Mesenchymal stem cell (in vitro differentiated cells and primary cell): ENCODE results near the gene DDX56.

ENCODE experiments used
- DNase-seq: peaks from one replicate; pipeline ENCODE4 v3.0.0-alpha.2; 2013
- H2AFZ ChIP-seq: one replicate; pipeline ENCODE4 v1.6.1; 2013; ENCODE audit warnings: low read depth, mild to moderate bottlenecking, control low read depth, inconsistent platforms, low read length, moderate library complexity
- H2AK5ac ChIP-seq: 2 replicates; pipeline ENCODE4 v1.6.1; 2013; ENCODE audit warnings: low read length, moderate library complexity, mild to moderate bottlenecking, inconsistent platforms; ENCODE audit not compliant: severe bottlenecking
- H2BK120ac ChIP-seq: one replicate; pipeline ENCODE4 v1.6.1; 2013; ENCODE audit warnings: low read depth, mild to moderate bottlenecking, inconsistent platforms, low read length, moderate library complexity
- H2BK12ac ChIP-seq, 2 experiments: one replicate each; pipeline ENCODE4 v1.6.1; 2013; ENCODE audit warnings: inconsistent platforms in 2 of 2, low read length in 2 of 2, mild to moderate bottlenecking in 2 of 2, moderate library complexity in 2 of 2, control low read depth in 1 of 2
- H2BK15ac ChIP-seq: one replicate; pipeline ENCODE4 v1.6.1; 2013; ENCODE audit warnings: mild to moderate bottlenecking, low read depth, inconsistent platforms; ENCODE audit not compliant: poor library complexity, severe bottlenecking
- H2BK5ac ChIP-seq: 2 replicates; pipeline ENCODE4 v1.6.1; 2013; ENCODE audit warnings: low read depth, mild to moderate bottlenecking, low read length, control low read depth, inconsistent platforms; ENCODE audit not compliant: poor library complexity, severe bottlenecking
- H3K14ac ChIP-seq, 2 experiments: one replicate each; pipeline ENCODE4 v1.6.1; 2013; ENCODE audit warnings: inconsistent platforms in 2 of 2, low read length in 2 of 2, control low read depth in 1 of 2, mild to moderate bottlenecking in 1 of 2, moderate library complexity in 1 of 2
- H3K18ac ChIP-seq, 2 experiments: one replicate each; pipeline ENCODE4 v1.6.1; 2013; ENCODE audit warnings: inconsistent platforms in 2 of 2, low read length in 2 of 2, control low read depth in 1 of 2, low read depth in 1 of 2, mild to moderate bottlenecking in 1 of 2
- H3K23ac ChIP-seq, 2 experiments: one replicate each; pipeline ENCODE4 v1.6.1; 2013; ENCODE audit warnings: inconsistent platforms in 2 of 2, low read length in 2 of 2, mild to moderate bottlenecking in 2 of 2, moderate library complexity in 2 of 2, control low read depth in 1 of 2
- H3K27ac ChIP-seq: 2 replicates; pipeline ENCODE4 v1.5.1; 2013; ENCODE audit warnings: mild to moderate bottlenecking, moderate library complexity, low read length, control low read depth, inconsistent platforms; ENCODE audit not compliant: poor library complexity, severe bottlenecking
- H3K27me3 ChIP-seq, 2 experiments: 2 replicates each; pipeline versions ENCODE4 v1.6.1 to v1.7.0; 2013; ENCODE audit warnings: low read length in 2 of 2, mild to moderate bottlenecking in 2 of 2, moderate library complexity in 2 of 2, control low read depth in 1 of 2, inconsistent platforms in 1 of 2; ENCODE audit not compliant: control insufficient read depth in 1 of 2, insufficient read depth in 1 of 2
- H3K36me3 ChIP-seq, 2 experiments: 2 replicates each; pipeline versions ENCODE4 v1.6.1 to v1.7.0; 2013; ENCODE audit warnings: low read length in 2 of 2, control low read depth in 1 of 2, inconsistent platforms in 1 of 2, low read depth in 1 of 2, mild to moderate bottlenecking in 1 of 2; ENCODE audit not compliant: insufficient read depth in 2 of 2, control insufficient read depth in 1 of 2
- H3K4ac ChIP-seq, 2 experiments: one replicate each; pipeline ENCODE4 v1.6.1; 2013; ENCODE audit warnings: inconsistent platforms in 2 of 2, low read length in 2 of 2, mild to moderate bottlenecking in 2 of 2, moderate library complexity in 2 of 2, control low read depth in 1 of 2, low read depth in 1 of 2
- H3K4me1 ChIP-seq: 2 replicates; pipeline ENCODE4 v1.6.1; 2013; ENCODE audit warnings: low read depth, low read length, control low read depth; ENCODE audit not compliant: control insufficient read depth, insufficient read depth
- H3K4me2 ChIP-seq: 2 replicates; pipeline ENCODE4 v1.6.1; 2013; ENCODE audit warnings: low read length, mild to moderate bottlenecking, inconsistent platforms; ENCODE audit not compliant: poor library complexity, severe bottlenecking
- H3K4me3 ChIP-seq, 2 experiments: 2 replicates each; pipeline versions ENCODE4 v1.5.1 to v1.7.0; 2013; ENCODE audit warnings: low read length in 2 of 2, mild to moderate bottlenecking in 2 of 2, control low read depth in 1 of 2, low read depth in 1 of 2; ENCODE audit not compliant: insufficient read depth in 1 of 2
- H3K79me1 ChIP-seq: replicated peaks from 2 replicates; pipeline ENCODE4 v1.6.1; 2013; ENCODE audit warnings: mild to moderate bottlenecking, control low read depth, low read length, inconsistent platforms; ENCODE audit not compliant: poor library complexity, severe bottlenecking
- H3K9ac ChIP-seq: 2 replicates; pipeline ENCODE4 v1.7.0; 2013; ENCODE audit warnings: mild to moderate bottlenecking, low read length, moderate library complexity
- H3K9me3 ChIP-seq: 2 replicates; pipeline ENCODE4 v1.7.0; 2013; ENCODE audit warnings: mild to moderate bottlenecking, low read length; ENCODE audit not compliant: control insufficient read depth
- H4K8ac ChIP-seq: one replicate; pipeline ENCODE4 v1.6.1; 2013; ENCODE audit warnings: inconsistent platforms, mild to moderate bottlenecking, low read length, moderate library complexity
- H4K91ac ChIP-seq: one replicate; pipeline ENCODE4 v1.6.1; 2013; ENCODE audit warnings: mild to moderate bottlenecking, low read length, inconsistent platforms
- WGBS: methylation state at CpG from one replicate; pipeline ENCODE4 v1.1.7; 2013; ENCODE audit warnings: mixed read lengths; 5-methylcytosine and 5-hydroxymethylcytosine counted together

Gene DDX56

GRCh38 chr7:44517175-44517574 is 56.5 kb downstream of the DDX56 start:
- Histone ChIP-seq H3K18ac (no peak overlapping the region), H3K14ac (no peak overlapping the region), H2BK120ac (no peak overlapping the region), H3K27ac (no peak overlapping the region), H3K4me2 (no peak overlapping the region), H3K4me1 (no peaks in the 10 kb centered on the region), H4K91ac (no peak overlapping the region), H3K23ac (no peak overlapping the region), H2AFZ (no peak overlapping the region), H2BK15ac (no peak overlapping the region), H3K36me3 (no peaks in the 10 kb centered on the region), H3K4ac (no peak overlapping the region), H4K8ac (no peak overlapping the region), H3K79me1 (no peaks in the 10 kb centered on the region), H2AK5ac (no peak overlapping the region), H2BK5ac (no peak overlapping the region), H3K9me3 (no peaks in the 10 kb centered on the region), H3K9ac (no peak overlapping the region), H3K4me3 (no peak overlapping the region), H3K27me3 (peaks cover 16 to 25% of the 10 kb centered on the region in 2 experiments), H2BK12ac (no peak overlapping the region)
- no peak for DNase-seq
- 88% methylated on average over 8 of the region's 8 CpGs for WGBS
